SHP77 treated with DMSO at 0.1 percent for 48 hours (cell line): ENCODE results near the gene ILKAP.

Experiments used
- DNase-seq: peaks from one replicate; lab custom pipeline; 2025; lab: John Stamatoyannopoulos, UW

ILKAP gene

GRCh38 chr2:238163481-238164198, 39.9 kb downstream of the ILKAP start:
- DNase-seq: no peak

- DNase-seq: no peak
Observed at GRCh38 chr2:238162846-238163441, 40.6 kb downstream of the ILKAP start.

- no peak for DNase-seq
Observed at GRCh38 chr2:238162251-238162845, 41.1 kb downstream of the ILKAP start.

GRCh38 chr2:238161291-238162051, 42.0 kb downstream of the ILKAP start:
- no peak for DNase-seq

- no peak for DNase-seq
Observed at GRCh38 chr2:238160206-238161129, 43.0 kb downstream of the ILKAP start.

GRCh38 chr2:238159661-238160205, 43.8 kb downstream of the ILKAP start:
- no peak for DNase-seq

- DNase-seq: no peak
Observed at GRCh38 chr2:238159071-238159539, 44.4 kb downstream of the ILKAP start.

- no peak for DNase-seq
Observed at GRCh38 chr2:238158509-238159070, 44.9 kb downstream of the ILKAP start, which contains the start of gene ERFE. Gene ERFE, plus strand, starts transcription at chr2:238158970. Its CDS starts 38 bp downstream, at chr2:238159008.

- DNase-seq: no peak
Observed at GRCh38 chr2:238158018-238158508, 45.4 kb downstream of the ILKAP start.

GRCh38 chr2:238157506-238158017, 45.9 kb downstream of the ILKAP start:
- DNase-seq: no peak

GRCh38 chr2:238155761-238156694, 47.5 kb downstream of the ILKAP start:
- DNase-seq: no peak

GRCh38 chr2:238155051-238155760, 48.3 kb downstream of the ILKAP start:
- no peak for DNase-seq

- DNase-seq: no peak
Observed at GRCh38 chr2:238154570-238154969, 48.9 kb downstream of the ILKAP start.

GRCh38 chr2:238152771-238153688, 50.5 kb downstream of the ILKAP start:
- DNase-seq: no peak

- no peak for DNase-seq
Observed at GRCh38 chr2:238151628-238152235, 51.8 kb downstream of the ILKAP start.

GRCh38 chr2:238151205-238151604, 52.3 kb downstream of the ILKAP start:
- DNase-seq: no peak

- no peak for DNase-seq
Observed at GRCh38 chr2:238150686-238151085, 52.8 kb downstream of the ILKAP start.
